ENCODE measurements around the gene NT5C3A.

DNA sequence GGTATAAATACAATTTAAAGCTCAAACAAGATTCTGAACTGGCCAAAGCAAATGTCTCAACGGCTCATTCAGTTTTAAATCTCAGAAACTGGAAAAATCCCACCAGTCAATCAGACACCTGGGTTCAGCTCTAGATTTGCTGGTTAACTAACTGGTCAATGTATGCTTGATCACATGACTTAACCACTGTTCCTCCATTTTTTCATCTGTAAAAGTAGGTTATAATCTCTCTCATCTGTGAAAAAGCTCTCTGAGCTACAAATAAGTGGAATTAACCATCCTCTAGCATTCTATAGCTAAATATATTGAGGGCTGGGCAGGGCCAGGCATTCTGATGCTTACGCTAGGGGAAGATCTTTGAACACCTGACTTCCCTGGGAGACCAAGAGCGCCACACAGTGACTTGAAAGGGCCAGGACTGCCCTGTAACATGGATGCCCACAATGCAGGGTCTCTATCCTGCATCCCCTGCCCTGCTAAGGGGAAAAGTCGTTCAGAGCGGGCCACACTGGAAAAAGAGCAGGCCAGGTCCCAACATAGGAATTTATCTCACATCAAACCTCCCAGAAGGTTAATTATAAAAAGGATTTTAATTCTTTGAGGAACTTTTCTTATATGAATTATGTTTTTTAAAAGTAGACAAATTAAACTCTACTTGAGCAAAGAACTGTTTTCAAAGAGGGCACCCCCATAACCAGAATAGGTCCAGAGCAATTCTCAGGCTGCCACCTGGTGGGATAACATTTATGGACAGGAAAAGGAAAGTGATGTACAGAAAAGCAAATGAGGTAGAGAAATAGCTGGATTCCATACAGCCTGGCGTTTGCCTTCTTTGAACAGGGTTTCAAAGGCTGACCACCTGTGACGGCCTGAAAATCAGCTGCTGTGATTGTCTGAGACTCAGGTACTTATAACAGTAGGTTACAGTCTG, 44.8 kb upstream of the NT5C3A start:
- TF ChIP-seq, protein P1, sequence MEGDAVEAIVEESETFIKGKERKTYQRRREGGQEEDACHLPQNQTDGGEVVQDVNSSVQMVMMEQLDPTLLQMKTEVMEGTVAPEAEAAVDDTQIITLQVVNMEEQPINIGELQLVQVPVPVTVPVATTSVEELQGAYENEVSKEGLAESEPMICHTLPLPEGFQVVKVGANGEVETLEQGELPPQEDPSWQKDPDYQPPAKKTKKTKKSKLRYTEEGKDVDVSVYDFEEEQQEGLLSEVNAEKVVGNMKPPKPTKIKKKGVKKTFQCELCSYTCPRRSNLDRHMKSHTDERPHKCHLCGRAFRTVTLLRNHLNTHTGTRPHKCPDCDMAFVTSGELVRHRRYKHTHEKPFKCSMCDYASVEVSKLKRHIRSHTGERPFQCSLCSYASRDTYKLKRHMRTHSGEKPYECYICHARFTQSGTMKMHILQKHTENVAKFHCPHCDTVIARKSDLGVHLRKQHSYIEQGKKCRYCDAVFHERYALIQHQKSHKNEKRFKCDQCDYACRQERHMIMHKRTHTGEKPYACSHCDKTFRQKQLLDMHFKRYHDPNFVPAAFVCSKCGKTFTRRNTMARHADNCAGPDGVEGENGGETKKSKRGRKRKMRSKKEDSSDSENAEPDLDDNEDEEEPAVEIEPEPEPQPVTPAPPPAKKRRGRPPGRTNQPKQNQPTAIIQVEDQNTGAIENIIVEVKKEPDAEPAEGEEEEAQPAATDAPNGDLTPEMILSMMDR (conservative IDR thresholded peaks at IDR 0.05; ENCODE audit: low read depth, low read length), result peak; percentile 52
- TF ChIP-seq EZH2 (IDR thresholded peaks at IDR 0.05; ENCODE audit: borderline replicate concordance, low read depth, low read length, poor library complexity, severe bottlenecking), result no peak

All from A673 (cell line).